Neural crest cell (in vitro differentiated cells): ENCODE data around the gene SMIM38. TPM values are rescaled to one million over a fixed set of nuclear protein-coding genes. Genes with fewer than 3 reads are reported as not detected.
A peak's percentile ranks its signal among the peaks of the same experiment; 100 is the strongest.

Source experiments
- DNase-seq: peaks from one replicate; pipeline ENCODE4 v3.0.0; 2021; ENCODE audit warnings: low read depth, mixed read lengths, low spot score
- H3K27ac Mint-ChIP-seq: one replicate; pipeline ENCODE4 v1.8.0; 2021; ENCODE audit warnings: mild to moderate bottlenecking, mixed read lengths; ENCODE audit not compliant: unreplicated experiment
- H3K27me3 Mint-ChIP-seq: 2 replicates; pipeline ENCODE4 v1.8.0; 2021; ENCODE audit warnings: low read depth, mild to moderate bottlenecking, mixed read lengths
- H3K36me3 Mint-ChIP-seq: 2 replicates; pipeline ENCODE4 v1.8.0; 2021; ENCODE audit warnings: low read depth, mild to moderate bottlenecking, mixed read lengths
- H3K4me1 Mint-ChIP-seq: 2 replicates; pipeline ENCODE4 v1.8.0; 2021; ENCODE audit warnings: mixed read lengths
- H3K4me3 Mint-ChIP-seq: one replicate; pipeline ENCODE4 v1.8.0; 2021; ENCODE audit warnings: mild to moderate bottlenecking, mixed read lengths
- H3K9me3 Mint-ChIP-seq: 2 replicates; pipeline ENCODE4 v1.8.0; 2021; ENCODE audit warnings: mixed read lengths
- total RNA-seq: library from RNA; stranded (reverse); gene quantifications from 2 replicates; pipeline ENCODE4 v1.2.1, GENCODE V29; 2021
- TF ChIP-seq, protein P1 (sequence below): fragments of 200-600 bp; sonication (generic); conservative IDR thresholded peaks from 2 replicates; pipeline ENCODE4 v1.5.0; 2021; ENCODE audit warnings: antibody characterized with exemption, mild to moderate bottlenecking

The SMIM38 gene
- total RNA-seq, 1 donor from 2014 or later, result 1.4 TPM

DNA sequence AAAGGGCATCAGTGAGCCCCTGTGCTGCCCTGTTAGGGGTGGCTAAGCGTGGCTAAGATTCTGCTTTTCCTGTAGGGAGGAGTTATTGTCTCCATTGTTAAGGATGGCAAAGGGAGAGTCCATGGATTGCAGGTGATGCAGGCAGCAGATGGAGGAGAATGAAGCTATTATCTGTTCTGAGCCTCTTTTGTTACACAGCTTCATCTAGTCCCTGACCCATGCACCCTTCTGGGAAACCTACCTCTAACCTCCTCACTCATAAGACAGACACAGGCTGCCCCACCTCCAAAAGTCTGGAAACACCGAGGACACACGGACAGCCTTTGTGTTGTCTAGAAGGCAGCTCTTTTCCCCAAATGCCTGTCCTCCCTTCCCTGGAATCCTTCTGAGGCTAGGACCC, 13.7 kb downstream of the SMIM38 start:
- H3K36me3 Mint-ChIP-seq, result no peaks in the 10 kb centered on the region
- peaks cover 6% of the 10 kb centered on the region for H3K9me3 Mint-ChIP-seq
- peak overlapping the region; percentile 81 for H3K27ac Mint-ChIP-seq
- H3K27me3 Mint-ChIP-seq, result peaks cover 2% of the 10 kb centered on the region
- no peak overlapping the region for H3K4me3 Mint-ChIP-seq
- H3K4me1 Mint-ChIP-seq, result peaks cover 31% of the 10 kb centered on the region
- TF ChIP-seq, protein P1, sequence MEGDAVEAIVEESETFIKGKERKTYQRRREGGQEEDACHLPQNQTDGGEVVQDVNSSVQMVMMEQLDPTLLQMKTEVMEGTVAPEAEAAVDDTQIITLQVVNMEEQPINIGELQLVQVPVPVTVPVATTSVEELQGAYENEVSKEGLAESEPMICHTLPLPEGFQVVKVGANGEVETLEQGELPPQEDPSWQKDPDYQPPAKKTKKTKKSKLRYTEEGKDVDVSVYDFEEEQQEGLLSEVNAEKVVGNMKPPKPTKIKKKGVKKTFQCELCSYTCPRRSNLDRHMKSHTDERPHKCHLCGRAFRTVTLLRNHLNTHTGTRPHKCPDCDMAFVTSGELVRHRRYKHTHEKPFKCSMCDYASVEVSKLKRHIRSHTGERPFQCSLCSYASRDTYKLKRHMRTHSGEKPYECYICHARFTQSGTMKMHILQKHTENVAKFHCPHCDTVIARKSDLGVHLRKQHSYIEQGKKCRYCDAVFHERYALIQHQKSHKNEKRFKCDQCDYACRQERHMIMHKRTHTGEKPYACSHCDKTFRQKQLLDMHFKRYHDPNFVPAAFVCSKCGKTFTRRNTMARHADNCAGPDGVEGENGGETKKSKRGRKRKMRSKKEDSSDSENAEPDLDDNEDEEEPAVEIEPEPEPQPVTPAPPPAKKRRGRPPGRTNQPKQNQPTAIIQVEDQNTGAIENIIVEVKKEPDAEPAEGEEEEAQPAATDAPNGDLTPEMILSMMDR, result no peak
- DNase-seq, result no peak

- no peak for DNase-seq
- peaks cover 5% of the 10 kb centered on the region for H3K9me3 Mint-ChIP-seq
- no peak overlapping the region for H3K4me3 Mint-ChIP-seq
- TF ChIP-seq, protein P1, result no peak
- H3K36me3 Mint-ChIP-seq, result no peaks in the 10 kb centered on the region
- peaks cover 2% of the 10 kb centered on the region for H3K27me3 Mint-ChIP-seq
- peak overlapping the region; percentile 95 for H3K27ac Mint-ChIP-seq
- peaks cover 28% of the 10 kb centered on the region for H3K4me1 Mint-ChIP-seq
Measured at GRCh38 chr11:69170704-69171103, 15.0 kb downstream of the SMIM38 start.

GRCh38 chr11:69171476-69172240, 15.9 kb downstream of the SMIM38 start:
- Mint-ChIP-seq H3K4me3 (no peak overlapping the region), H3K4me1 (peaks cover 24% of the 10 kb centered on the region), H3K27me3 (peaks cover 2% of the 10 kb centered on the region), H3K27ac (no peak overlapping the region), H3K36me3 (no peaks in the 10 kb centered on the region), H3K9me3 (peaks cover 7% of the 10 kb centered on the region)
- no peak for DNase-seq
- TF ChIP-seq, protein P1, result no peak

DNA sequence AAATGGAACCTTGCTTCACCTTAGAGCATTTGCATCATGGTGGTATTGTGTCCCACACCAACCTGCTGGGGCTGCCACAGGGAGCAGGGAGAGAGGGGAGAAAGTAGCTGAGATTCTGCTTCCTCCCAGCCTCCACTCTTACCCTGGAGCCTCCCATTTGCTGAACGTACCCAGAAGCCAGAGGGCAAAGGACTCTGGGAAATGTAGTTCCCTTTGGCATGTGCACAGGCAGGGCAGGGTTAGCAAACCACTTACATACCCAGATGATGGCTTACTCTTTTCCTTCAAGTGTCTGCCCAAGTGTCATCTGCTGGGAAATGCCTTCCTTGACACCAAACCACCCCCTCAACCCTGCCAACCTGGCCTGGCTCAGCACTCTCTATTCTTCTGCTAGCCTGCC, 16.9 kb downstream of the SMIM38 start:
- peaks cover 7% of the 10 kb centered on the region for H3K9me3 Mint-ChIP-seq
- H3K4me1 Mint-ChIP-seq, result peaks cover 15% of the 10 kb centered on the region
- no peak for DNase-seq
- TF ChIP-seq, protein P1, result no peak
- H3K4me3 Mint-ChIP-seq, result no peak overlapping the region
- H3K36me3 Mint-ChIP-seq, result no peaks in the 10 kb centered on the region
- no peak overlapping the region for H3K27ac Mint-ChIP-seq
- H3K27me3 Mint-ChIP-seq, result peaks cover 2% of the 10 kb centered on the region

GRCh38 chr11:69173331-69173730, 17.6 kb downstream of the SMIM38 start:
- no peaks in the 10 kb centered on the region for H3K36me3 Mint-ChIP-seq
- no peak for DNase-seq
- no peak overlapping the region for H3K4me3 Mint-ChIP-seq
- TF ChIP-seq, protein P1, result no peak
- H3K4me1 Mint-ChIP-seq, result peaks cover 12% of the 10 kb centered on the region
- H3K27ac Mint-ChIP-seq, result no peak overlapping the region
- peaks cover 7% of the 10 kb centered on the region for H3K9me3 Mint-ChIP-seq
- no peaks in the 10 kb centered on the region for H3K27me3 Mint-ChIP-seq
